ENCODE results near the gene SEC24B. TPM values are rescaled to one million over a fixed set of nuclear protein-coding genes. Genes with fewer than 3 reads are reported as not detected.

SEC24B gene
- total and polyA plus RNA-seq, 4 donors, result 12.2 to 38.2 (median 16.3) TPM

DNA sequence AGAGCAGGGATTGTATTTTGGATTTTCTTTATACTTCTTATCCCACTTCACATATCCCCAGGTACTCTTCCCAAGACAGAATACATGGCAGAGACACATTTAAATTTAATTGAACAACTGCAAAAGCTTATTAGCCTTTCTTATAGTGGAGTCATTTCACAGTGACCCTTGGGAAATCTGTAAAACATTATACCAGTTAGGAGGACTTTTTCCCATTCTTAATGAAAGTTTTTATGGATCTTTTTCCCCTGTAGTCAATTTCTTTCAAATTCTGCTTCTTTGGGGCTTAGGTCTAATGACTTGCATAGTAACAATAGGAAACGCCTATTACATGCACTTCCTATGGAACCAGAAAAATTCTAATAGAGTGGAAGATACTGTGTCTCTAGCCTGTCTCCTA lies 111.8 kb downstream of the SEC24B start:
- Histone ChIP-seq H3K36me3 (ENCODE audit: control insufficient read depth in 4 of 4, insufficient read depth in 3 of 4, low read depth in 1 of 4, low read length in 3 of 4) (peaks cover 6 to 32% (median 17%) of the 10 kb centered on the region in 4 donors), H3K9ac (ENCODE audit: low read depth in 1 of 2, low read length in 2 of 2) (no peak overlapping the region), H3K27ac (ENCODE audit: low read depth in 1 of 2, low read length in 2 of 2) (no peak overlapping the region), H3K4me3 (ENCODE audit: low read depth in 1 of 3, low read length in 3 of 3) (no peak overlapping the region), H3K27me3 (ENCODE audit: control insufficient read depth in 4 of 4, insufficient read depth in 4 of 4, low read length in 3 of 4) (no peaks in the 10 kb centered on the region), H3K9me3 (ENCODE audit: control insufficient read depth in 4 of 4, low read length in 3 of 4) (no peaks in the 10 kb centered on the region), H3K4me1 (ENCODE audit: control insufficient read depth in 4 of 4, insufficient read depth in 4 of 4, low read length in 3 of 4) (no peaks in the 10 kb centered on the region)
- 96% methylated on average over 1 of the region's 1 CpG for WGBS
- TF ChIP-seq NR2F2 (IDR thresholded peaks at IDR 0.05), result no peak
- no peak for TF ChIP-seq HNF4G (IDR thresholded peaks at IDR 0.05)
- TF ChIP-seq, protein P1, sequence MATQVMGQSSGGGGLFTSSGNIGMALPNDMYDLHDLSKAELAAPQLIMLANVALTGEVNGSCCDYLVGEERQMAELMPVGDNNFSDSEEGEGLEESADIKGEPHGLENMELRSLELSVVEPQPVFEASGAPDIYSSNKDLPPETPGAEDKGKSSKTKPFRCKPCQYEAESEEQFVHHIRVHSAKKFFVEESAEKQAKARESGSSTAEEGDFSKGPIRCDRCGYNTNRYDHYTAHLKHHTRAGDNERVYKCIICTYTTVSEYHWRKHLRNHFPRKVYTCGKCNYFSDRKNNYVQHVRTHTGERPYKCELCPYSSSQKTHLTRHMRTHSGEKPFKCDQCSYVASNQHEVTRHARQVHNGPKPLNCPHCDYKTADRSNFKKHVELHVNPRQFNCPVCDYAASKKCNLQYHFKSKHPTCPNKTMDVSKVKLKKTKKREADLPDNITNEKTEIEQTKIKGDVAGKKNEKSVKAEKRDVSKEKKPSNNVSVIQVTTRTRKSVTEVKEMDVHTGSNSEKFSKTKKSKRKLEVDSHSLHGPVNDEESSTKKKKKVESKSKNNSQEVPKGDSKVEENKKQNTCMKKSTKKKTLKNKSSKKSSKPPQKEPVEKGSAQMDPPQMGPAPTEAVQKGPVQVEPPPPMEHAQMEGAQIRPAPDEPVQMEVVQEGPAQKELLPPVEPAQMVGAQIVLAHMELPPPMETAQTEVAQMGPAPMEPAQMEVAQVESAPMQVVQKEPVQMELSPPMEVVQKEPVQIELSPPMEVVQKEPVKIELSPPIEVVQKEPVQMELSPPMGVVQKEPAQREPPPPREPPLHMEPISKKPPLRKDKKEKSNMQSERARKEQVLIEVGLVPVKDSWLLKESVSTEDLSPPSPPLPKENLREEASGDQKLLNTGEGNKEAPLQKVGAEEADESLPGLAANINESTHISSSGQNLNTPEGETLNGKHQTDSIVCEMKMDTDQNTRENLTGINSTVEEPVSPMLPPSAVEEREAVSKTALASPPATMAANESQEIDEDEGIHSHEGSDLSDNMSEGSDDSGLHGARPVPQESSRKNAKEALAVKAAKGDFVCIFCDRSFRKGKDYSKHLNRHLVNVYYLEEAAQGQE (IDR thresholded peaks at IDR 0.05), result no peak
- TF ChIP-seq TAF1 (conservative IDR thresholded peaks at IDR 0.05), result no peak
- no peak for TF ChIP-seq EGR1 (IDR thresholded peaks at IDR 0.05; ENCODE audit: low read depth in 2 of 2)
- TF ChIP-seq, protein P2, sequence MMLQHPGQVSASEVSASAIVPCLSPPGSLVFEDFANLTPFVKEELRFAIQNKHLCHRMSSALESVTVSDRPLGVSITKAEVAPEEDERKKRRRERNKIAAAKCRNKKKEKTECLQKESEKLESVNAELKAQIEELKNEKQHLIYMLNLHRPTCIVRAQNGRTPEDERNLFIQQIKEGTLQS (IDR thresholded peaks at IDR 0.05), result no peak
- no peak for TF ChIP-seq YY1 (IDR thresholded peaks at IDR 0.05)
- no peak for TF ChIP-seq GABPA (IDR thresholded peaks at IDR 0.05 in 1 of 2, conservative IDR thresholded peaks at IDR 0.05 in 1 of 2)
- TF ChIP-seq, protein P3, sequence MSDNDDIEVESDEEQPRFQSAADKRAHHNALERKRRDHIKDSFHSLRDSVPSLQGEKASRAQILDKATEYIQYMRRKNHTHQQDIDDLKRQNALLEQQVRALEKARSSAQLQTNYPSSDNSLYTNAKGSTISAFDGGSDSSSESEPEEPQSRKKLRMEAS (IDR thresholded peaks at IDR 0.05), result no peak
- no peak for TF ChIP-seq SP1 (IDR thresholded peaks at IDR 0.05)
- TF ChIP-seq HNF4A (conservative IDR thresholded peaks at IDR 0.05), result no peak
- TF ChIP-seq FOXA2 (IDR thresholded peaks at IDR 0.05), result no peak
- TF ChIP-seq FOXA1 (IDR thresholded peaks at IDR 0.05), result no peak
- no peak for TF ChIP-seq RAD21 (IDR thresholded peaks at IDR 0.05)
- no peak for TF ChIP-seq ZBTB33 (IDR thresholded peaks at IDR 0.05)
- no peak for TF ChIP-seq CTCF (IDR thresholded peaks at IDR 0.05; ENCODE audit: low read depth, low read length, missing input control)
- DNase-seq (ENCODE audit: low spot score), result no peak

DNA sequence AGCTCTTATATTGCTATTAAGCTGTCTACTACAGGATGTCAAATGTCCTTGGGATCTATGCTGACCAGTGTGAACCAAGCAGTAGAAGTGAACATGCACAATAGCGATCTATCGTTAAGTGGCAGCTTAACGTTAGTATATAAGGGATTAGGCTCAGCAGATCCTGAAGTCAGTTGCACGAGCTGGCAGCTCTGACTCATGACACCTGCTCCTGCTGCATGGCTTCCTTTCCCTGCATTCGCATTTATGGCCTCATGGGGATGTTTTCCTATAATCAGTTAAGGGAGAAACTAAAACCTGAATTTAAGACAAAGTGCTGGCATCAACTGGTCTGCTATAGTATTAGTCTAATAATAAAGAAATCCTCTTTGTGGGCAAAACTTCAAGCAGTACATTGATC lies 113.8 kb downstream of the SEC24B start:
- Histone ChIP-seq H3K9me3 (ENCODE audit: control insufficient read depth in 4 of 4, low read length in 3 of 4) (no peaks in the 10 kb centered on the region), H3K36me3 (ENCODE audit: control insufficient read depth in 4 of 4, insufficient read depth in 3 of 4, low read depth in 1 of 4, low read length in 3 of 4) (peaks cover 3 to 20% (median 13%) of the 10 kb centered on the region in 4 donors), H3K9ac (ENCODE audit: low read depth in 1 of 2, low read length in 2 of 2) (no peak overlapping the region), H3K27ac (ENCODE audit: low read depth in 1 of 2, low read length in 2 of 2) (no peak overlapping the region), H3K27me3 (ENCODE audit: control insufficient read depth in 4 of 4, insufficient read depth in 4 of 4, low read length in 3 of 4) (no peaks in the 10 kb centered on the region), H3K4me1 (ENCODE audit: control insufficient read depth in 4 of 4, insufficient read depth in 4 of 4, low read length in 3 of 4) (no peaks in the 10 kb centered on the region), H3K4me3 (ENCODE audit: low read depth in 1 of 3, low read length in 3 of 3) (no peak overlapping the region)
- DNase-seq (ENCODE audit: low spot score), result no peak
- 93% methylated on average over 5 of the region's 5 CpGs for whole genome bisulfite sequencing
- TF ChIP-seq, protein P2 (IDR thresholded peaks at IDR 0.05), result no peak
- no peak for TF ChIP-seq HNF4A (conservative IDR thresholded peaks at IDR 0.05)
- no peak for TF ChIP-seq ZBTB33 (IDR thresholded peaks at IDR 0.05)
- no peak for TF ChIP-seq SP1 (IDR thresholded peaks at IDR 0.05)
- TF ChIP-seq YY1 (IDR thresholded peaks at IDR 0.05), result no peak
- no peak for TF ChIP-seq JUND (IDR thresholded peaks at IDR 0.05)
- no peak for TF ChIP-seq TAF1 (conservative IDR thresholded peaks at IDR 0.05)
- TF ChIP-seq, protein P3 (IDR thresholded peaks at IDR 0.05), result no peak
- TF ChIP-seq GABPA (IDR thresholded peaks at IDR 0.05 in 1 of 2, conservative IDR thresholded peaks at IDR 0.05 in 1 of 2), result no peak
- TF ChIP-seq, protein P1 (IDR thresholded peaks at IDR 0.05), result no peak
- no peak for TF ChIP-seq EGR1 (IDR thresholded peaks at IDR 0.05; ENCODE audit: low read depth in 2 of 2)
- TF ChIP-seq NR2F2 (IDR thresholded peaks at IDR 0.05), result no peak

Data from liver (tissue), 9 donors.